ENCODE data around the gene GPC5. TPM values are rescaled to one million over a fixed set of nuclear protein-coding genes. Genes with fewer than 3 reads are reported as not detected.

Gene GPC5
- total and polyA plus RNA-seq, 2 of the 13 experiments (the other 11 are each of a cell fraction or from before 2014, with no cell fraction given) = 0.02 to 0.07 TPM

DNA sequence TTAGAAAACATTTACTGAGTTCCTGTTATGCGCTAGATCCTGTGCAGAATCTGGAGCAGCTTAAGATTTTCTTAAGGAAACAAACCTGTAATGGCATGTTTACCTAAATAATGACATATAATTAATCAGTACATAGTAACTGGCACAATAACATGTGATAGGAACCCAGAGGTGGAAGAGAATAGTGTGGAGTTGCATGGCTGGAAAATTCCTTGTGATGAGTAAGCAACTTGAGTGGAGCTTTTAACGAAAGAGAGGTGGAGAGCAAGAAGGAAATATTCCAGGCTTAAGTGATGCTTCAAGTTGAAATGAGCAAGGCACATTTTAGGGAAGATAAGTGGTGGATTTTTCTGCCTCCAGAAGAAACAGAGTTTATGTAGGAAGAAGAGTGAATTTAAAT lies 9.2 kb upstream of the GPC5 start:
- Histone ChIP-seq H3K27ac (ENCODE audit: extremely low read length, insufficient read depth, low read length) (no peak overlapping the region), H3K9ac (ENCODE audit: insufficient read depth, low read depth, low read length) (no peak overlapping the region), H3K4me2 (ENCODE audit: low read depth, low read length) (no peak overlapping the region), H3K4me3 (replicated peaks in 1 of 3; ENCODE audit: insufficient read depth in 1 of 3, low read depth in 2 of 3, low read length in 3 of 3) (no peak overlapping the region), H3K36me3 (replicated peaks in 1 of 2; ENCODE audit: control insufficient read depth in 1 of 2, insufficient read depth in 2 of 2, low read length in 2 of 2) (no peaks in the 10 kb centered on the region), H3K79me2 (ENCODE audit: insufficient read depth, low read length) (no peaks in the 10 kb centered on the region), H4K20me1 (ENCODE audit: insufficient read depth, low read length) (no peaks in the 10 kb centered on the region), H3K27me3 (ENCODE audit: control insufficient read depth in 1 of 2, insufficient read depth in 2 of 2, low read length in 2 of 2) (peaks cover 0 to 1% of the 10 kb centered on the region in 2 experiments; a peak in 2 of 5 replicates), H3K4me1 (ENCODE audit: insufficient read depth, low read length) (no peaks in the 10 kb centered on the region), H2AFZ (ENCODE audit: low read length) (no peak overlapping the region), H3K9me3 (ENCODE audit: low read length) (no peaks in the 10 kb centered on the region)
- WGBS (ENCODE audit: low lambda C conversion rate) = 3% methylated on average over 2 of the region's 2 CpGs
- FAIRE-seq (no peak), DNase-seq (ENCODE audit: low spot score) (no peak), ATAC-seq (no peak)
- BruUV-seq (replicated peaks) = no TSS peak
- CTCF ChIA-PET (ENCODE audit: low intra/inter-chr PET ratio, low total read pairs) = no interaction called here
- in situ Hi-C loops (cut with HindIII; ENCODE audit: extremely low pct_ligation_motif_present, low pct_unique_long_range_greater_than_20kb) (no loop called here), intact Hi-C loops (cut with micrococcal nuclease; ENCODE audit: unreplicated experiment) (no loop called here)
- POLR2A ChIA-PET = no interaction called here
- no peak for TF ChIP-seq KAT8 (CRISPR knock-in tag; IDR thresholded peaks at IDR 0.05)
- no peak for TF ChIP-seq ZNF577 (CRISPR knock-in tag; IDR thresholded peaks at IDR 0.05; ENCODE audit: borderline replicate concordance, low read depth)
- no peak for TF ChIP-seq RNF2 (conservative IDR thresholded peaks at IDR 0.05; ENCODE audit: low read depth)
- TF ChIP-seq, protein P1, sequence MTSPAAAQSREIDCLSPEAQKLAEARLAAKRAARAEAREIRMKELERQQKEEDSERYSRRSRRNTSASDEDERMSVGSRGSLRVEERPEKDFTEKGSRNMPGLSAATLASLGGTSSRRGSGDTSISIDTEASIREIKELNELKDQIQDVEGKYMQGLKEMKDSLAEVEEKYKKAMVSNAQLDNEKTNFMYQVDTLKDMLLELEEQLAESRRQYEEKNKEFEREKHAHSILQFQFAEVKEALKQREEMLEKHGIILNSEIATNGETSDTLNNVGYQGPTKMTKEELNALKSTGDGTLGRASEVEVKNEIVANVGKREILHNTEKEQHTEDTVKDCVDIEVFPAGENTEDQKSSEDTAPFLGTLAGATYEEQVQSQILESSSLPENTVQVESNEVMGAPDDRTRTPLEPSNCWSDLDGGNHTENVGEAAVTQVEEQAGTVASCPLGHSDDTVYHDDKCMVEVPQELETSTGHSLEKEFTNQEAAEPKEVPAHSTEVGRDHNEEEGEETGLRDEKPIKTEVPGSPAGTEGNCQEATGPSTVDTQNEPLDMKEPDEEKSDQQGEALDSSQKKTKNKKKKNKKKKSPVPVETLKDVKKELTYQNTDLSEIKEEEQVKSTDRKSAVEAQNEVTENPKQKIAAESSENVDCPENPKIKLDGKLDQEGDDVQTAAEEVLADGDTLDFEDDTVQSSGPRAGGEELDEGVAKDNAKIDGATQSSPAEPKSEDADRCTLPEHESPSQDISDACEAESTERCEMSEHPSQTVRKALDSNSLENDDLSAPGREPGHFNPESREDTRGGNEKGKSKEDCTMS (CRISPR knock-in tag; conservative IDR thresholded peaks at IDR 0.05) = no peak
- TF ChIP-seq, protein P2, sequence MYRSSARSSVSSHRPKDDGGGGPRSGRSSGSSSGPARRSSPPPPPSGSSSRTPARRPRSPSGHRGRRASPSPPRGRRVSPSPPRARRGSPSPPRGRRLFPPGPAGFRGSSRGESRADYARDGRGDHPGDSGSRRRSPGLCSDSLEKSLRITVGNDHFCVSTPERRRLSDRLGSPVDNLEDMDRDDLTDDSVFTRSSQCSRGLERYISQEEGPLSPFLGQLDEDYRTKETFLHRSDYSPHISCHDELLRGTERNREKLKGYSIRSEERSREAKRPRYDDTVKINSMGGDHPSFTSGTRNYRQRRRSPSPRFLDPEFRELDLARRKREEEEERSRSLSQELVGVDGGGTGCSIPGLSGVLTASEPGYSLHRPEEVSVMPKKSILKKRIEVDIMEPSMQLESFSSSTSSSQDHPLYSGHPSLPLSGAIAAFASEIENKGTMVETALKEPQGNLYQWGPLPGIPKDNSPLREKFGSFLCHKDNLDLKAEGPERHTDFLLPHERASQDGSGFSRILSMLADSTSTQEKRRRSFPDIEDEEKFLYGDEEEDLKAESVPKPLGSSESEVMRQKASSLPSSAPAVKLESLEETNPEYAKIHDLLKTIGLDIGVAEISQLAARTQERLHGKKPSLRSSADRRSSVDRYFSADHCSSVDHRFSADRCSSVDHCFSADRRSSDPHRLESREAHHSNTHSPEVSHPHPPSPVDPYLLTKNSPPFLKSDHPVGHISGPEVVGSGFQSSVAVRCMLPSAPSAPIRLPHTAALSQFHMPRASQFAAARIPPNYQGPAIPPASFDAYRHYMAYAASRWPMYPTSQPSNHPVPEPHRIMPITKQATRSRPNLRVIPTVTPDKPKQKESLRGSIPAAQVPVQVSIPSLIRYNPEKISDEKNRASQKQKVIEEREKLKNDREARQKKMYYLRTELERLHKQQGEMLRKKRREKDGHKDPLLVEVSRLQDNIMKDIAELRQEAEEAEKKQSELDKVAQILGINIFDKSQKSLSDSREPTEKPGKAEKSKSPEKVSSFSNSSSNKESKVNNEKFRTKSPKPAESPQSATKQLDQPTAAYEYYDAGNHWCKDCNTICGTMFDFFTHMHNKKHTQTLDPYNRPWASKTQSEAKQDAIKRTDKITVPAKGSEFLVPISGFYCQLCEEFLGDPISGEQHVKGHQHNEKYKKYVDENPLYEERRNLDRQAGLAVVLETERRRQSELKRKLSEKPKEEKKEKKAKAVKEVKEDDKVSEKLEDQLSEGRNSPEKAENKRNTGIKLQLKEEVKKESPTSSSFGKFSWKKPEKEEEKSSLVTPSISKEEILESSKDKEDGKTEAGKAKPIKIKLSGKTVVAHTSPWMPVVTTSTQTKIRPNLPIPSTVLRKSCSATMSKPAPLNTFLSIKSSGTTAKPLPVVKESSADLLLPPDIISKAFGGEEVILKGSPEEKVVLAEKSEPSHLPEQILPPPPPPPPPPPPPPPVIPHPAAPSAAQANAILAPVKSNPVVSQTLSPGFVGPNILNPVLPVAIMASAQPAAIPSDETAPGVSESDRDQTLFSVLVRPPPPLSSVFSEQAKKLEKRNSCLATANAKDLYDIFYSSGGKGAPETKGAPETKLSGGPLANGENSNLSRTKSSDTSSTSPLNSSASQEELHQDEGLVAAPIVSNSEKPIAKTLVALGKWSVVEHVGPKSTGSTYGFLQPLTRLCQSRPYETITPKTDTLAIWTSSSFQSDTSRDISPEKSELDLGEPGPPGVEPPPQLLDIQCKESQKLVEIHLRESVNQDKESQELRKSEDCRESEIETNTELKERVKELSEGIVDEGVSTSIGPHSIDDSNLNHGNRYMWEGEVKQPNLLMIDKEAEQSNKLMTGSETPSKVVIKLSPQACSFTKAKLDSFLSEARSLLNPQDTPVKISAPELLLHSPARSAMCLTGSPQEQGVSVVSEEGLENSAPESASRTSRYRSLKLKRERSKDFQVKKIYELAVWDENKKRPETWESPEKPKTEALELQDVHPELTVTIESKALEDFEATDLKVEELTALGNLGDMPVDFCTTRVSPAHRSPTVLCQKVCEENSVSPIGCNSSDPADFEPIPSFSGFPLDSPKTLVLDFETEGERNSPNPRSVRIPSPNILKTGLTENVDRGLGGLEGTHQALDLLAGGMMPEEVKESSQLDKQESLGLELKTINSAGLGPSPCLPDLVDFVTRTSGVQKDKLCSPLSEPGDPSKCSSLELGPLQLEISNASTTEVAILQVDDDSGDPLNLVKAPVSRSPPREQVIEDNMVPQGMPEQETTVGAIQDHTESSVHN (CRISPR knock-in tag; IDR thresholded peaks at IDR 0.05) = no peak
- TF ChIP-seq ETV5 (CRISPR knock-in tag; IDR thresholded peaks at IDR 0.05; ENCODE audit: borderline replicate concordance) = no peak
- no peak for TF ChIP-seq MEIS1 (CRISPR knock-in tag; IDR thresholded peaks at IDR 0.05; ENCODE audit: borderline replicate concordance)
- TF ChIP-seq, protein P3, sequence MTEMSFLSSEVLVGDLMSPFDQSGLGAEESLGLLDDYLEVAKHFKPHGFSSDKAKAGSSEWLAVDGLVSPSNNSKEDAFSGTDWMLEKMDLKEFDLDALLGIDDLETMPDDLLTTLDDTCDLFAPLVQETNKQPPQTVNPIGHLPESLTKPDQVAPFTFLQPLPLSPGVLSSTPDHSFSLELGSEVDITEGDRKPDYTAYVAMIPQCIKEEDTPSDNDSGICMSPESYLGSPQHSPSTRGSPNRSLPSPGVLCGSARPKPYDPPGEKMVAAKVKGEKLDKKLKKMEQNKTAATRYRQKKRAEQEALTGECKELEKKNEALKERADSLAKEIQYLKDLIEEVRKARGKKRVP (CRISPR knock-in tag; IDR thresholded peaks at IDR 0.05) = no peak
- TF ChIP-seq SYNCRIP (IDR thresholded peaks at IDR 0.05; ENCODE audit: insufficient read depth, low read depth, low read length) = no peak
- no peak for TF ChIP-seq ZNF562 (CRISPR knock-in tag; IDR thresholded peaks at IDR 0.05; ENCODE audit: borderline replicate concordance)
- TF ChIP-seq GABPA (IDR thresholded peaks at IDR 0.05; ENCODE audit: low read depth, low read length) = no peak
- no peak for TF ChIP-seq GABPA (CRISPR knock-in tag; IDR thresholded peaks at IDR 0.05; ENCODE audit: low read depth)
- TF ChIP-seq ZNF660 (CRISPR knock-in tag; IDR thresholded peaks at IDR 0.05; ENCODE audit: borderline replicate concordance, low read depth) = no peak
- no peak for TF ChIP-seq ZZZ3 (CRISPR knock-in tag; IDR thresholded peaks at IDR 0.05; ENCODE audit: borderline replicate concordance)

Measured in HepG2 (cell line).